DMS114 treated with DMSO at 0.1 percent for 48 hours (cell line): ENCODE data around the gene AFTPH.
"Not testable (repeated sequence)": the region's sequence is repeated elsewhere in the genome, so short reads cannot be mapped to it uniquely, and the experiment has no call there.

ENCODE experiments used
- DNase-seq: peaks from one replicate; lab custom pipeline; 2025; ENCODE audit not compliant: unreplicated experiment; lab: John Stamatoyannopoulos, UW

Gene AFTPH

DNA sequence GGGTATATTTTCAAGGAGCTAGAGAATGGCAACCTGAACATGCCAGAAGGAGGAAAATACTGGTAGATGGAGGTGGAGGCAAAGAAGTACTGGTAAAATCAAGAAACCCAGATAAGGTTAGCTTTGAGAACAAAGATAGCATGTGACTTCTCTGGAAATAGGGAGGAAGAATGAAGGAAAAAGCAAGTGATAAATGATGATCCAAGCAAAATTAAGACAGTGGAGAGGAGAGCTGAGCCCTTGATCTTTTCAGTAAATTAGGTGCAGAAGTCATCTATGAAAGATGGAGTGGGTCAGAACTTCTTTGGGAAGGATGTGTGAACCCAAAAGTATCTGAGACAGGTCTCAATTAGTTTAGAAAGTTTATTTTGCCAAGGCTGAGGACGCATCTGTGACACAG lies 25.7 kb upstream of the AFTPH start:
- DNase-seq = no peak

DNA sequence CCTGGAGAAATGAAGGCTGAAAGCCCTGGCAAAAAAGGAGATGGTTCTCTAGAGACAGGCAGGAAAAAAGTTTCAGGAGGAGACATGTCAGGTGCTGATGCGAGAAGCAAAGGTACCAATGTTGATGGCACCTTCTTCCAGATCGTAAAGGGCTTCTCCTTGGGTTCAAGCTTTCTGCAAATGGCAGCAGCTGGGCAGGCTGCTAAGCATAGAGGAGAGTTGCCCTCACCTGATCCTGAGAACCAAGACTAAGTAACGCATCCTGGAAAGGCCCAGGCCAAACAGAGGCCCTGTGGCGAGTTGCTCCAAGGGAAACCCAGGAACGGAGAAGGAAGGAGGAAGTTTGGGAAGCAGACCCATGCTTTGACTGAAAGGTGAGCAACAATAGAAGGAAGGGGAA lies 23.6 kb upstream of the AFTPH start:
- no peak for DNase-seq

DNA sequence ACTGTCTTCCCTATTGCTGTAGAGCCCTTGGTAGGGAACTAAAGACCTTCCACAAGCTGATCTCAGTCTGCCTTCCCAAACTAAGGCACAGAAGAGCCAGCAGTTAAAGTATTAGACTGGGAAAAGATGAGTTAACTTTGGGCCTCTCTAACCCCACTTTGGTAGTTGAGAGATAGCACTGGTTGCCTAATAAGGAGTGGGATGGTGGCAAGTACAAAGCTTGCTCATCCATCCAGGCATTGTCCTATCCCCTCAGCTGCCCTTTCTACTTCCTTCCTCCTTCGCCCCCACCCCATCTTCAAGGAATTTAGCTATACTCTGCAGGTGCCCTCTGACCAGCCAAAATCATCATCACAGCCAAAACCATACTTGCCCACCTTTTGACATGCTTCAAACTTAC lies 22.2 kb upstream of the AFTPH start:
- DNase-seq = no peak

DNA sequence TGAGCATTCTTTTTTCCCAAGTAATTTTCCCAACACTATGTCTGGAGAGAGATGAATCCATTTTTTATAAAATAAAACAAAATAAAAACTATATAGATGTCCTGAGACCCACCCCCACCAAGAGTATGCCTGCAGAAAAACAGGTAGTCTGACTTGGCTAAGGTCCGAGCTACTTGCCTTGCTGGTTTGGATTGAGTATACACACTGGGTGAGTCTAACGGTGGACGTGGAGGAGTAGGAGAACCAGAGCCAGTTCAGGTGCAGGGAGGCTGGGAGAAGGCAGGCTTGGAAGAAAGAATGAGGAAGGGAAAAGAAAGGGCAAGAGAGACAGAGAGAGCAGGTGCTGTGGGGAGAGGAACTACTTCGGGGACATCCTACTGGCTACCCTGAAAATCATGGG lies 21.3 kb upstream of the AFTPH start:
- DNase-seq = no peak

DNA sequence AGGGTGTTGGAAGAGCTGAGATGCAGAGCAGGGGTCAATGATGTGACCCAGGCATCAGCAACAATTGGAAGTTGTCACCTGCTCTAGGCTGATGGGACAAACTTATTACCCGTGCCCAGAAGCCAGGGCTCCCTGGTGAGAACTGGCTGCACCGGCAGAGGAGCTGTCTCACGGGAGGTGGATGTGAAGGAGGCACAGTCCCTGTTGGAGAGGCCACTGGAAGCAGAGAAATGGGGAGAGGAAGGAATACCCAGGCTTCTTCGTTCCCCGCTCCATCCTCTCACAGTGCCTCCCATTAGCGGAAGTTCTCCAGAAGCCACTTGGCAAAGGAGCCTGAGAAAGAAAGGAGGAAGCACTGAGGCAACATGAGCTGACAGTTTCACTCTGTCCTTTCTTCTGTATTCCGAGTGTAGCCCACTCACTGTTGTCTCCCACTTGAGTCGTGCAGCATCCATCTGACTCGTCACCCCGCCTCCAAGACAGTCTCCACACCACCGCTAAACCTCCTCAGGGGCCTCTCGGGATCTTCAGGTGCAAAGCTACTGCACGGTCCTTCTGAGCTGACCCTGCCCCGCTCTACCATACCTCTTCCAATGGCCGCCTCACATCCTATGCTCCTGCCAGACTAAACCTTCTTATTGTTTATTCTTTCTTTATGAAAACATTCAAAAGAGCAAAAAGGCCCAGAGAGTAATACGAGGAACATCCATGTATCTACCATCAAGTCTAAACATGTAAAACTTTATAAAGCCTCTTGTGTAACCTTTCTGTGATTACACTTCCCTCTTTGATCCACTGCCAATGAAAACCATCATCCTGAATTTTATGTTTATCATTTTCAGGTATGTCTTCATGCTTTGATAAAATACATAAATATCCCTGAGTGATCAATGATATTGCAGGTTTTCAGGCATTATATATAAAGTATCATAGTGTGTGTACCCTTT lies 19.1 kb upstream of the AFTPH start:
- DNase-seq = no peak

DNA sequence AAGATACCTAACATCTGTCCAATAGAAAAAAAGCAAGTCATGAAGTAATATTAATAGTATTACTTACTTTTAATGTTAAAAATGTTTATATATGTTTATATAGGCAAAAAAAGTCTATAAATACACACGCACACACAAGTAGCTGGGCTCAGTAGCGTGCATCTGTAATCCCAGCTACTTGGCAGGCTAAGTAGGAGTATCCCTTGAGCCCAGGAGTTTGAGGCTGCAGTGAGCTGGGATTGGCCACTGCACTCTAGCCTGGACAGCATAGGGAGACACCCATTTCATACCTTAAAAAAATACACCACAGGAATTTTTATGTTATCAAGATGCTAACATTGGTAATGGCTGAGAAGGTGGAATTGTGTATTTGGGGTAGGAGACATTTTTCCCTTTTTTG lies 17.4 kb upstream of the AFTPH start:
- DNase-seq = no peak

DNA sequence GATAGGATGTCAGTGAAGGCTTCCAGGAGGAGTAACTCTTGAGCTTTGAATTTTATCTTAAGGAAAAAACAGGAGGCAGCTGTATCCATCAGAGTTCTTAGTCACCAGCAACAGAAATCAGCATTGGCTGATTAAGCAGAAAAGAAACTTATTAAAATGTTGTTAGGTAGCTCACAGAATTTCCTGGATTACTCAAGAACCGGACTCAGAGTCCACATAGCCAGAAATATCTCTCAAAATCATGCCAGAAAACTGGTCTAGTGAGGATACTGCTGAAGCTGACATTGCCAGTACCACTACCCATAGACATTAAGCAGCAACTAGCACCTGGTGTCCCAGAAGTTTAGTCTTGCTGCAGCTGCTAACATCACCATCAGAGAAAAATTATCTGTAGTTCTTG lies 10.1 kb upstream of the AFTPH start:
- DNase-seq = no peak

DNA sequence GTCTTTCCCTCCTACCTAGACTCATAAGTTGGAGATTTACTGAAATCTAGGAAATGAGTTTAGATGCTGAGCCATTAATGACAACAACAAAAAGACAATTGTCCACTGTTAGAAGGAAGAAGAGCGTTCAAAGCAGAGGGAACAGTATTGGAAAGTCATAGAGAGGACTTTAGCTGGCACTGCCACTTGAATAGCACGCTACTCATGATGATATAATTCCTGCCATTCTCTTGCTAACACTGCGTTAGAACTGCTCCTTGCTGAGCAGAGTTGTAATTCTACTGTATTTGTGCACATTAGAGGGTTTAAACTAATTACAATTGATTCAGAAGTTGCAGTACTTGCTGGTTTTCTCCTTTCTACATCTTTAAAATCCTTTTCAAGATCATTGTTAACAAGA lies 9.0 kb upstream of the AFTPH start:
- DNase-seq = no peak

DNA sequence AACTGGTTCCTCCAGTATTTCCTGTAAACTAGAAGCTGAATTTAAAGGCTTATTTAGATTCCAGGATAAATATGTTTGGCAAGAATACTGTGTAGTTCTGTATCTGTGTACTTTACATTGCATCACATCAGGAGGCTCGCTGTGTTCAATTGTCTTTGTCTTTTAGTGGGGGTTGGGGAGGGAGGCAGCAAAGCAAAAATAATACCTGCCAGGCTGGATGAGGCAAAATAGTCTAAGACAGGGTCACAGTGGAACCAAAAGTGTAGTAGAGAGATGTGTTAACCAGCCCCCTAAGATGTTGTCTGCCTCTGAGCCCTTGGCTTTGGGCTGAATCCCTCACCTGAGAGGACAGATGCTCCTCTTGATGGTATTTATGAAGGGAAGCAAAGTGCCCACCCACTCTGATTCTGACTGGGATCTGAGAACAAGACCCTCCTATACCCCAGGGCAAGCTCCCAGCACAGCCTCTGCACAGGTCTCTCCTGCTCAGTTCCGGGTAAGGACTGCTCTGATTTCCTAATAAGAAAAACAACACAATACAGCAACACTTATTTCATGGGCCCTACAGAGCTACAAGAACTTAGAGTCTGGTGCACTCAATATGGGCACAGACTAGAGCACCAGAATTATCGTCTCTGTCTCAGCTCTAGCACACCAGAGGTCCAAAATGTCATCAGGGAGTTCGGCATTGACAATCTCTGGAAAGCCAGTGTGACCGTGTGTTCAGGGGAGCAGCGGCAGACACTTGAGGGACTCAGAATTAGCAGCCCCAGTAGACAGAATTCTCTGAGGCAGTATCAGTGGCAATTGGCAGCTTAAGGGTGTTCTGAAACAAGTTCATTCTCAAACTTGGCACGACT lies 7.2 kb upstream of the AFTPH start:
- no peak for DNase-seq

DNA sequence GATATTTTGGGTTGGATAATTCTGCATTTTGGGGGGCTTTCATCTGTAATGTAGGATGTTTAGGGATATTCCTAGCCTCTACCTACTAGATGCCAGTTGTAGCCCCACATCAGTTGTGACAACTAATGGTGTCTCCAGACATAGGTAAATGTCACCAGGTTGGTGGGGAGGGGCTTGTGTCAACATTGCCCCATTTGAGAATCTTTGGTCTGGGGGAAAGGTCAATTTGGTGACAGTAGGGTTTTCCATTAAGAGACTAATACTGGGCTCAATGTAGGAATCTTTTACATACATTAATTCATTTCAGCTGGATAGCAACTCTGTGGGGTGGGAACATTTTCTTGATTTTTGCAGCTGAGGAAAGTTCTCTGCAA lies 6.6 kb upstream of the AFTPH start:
- no peak for DNase-seq

DNA sequence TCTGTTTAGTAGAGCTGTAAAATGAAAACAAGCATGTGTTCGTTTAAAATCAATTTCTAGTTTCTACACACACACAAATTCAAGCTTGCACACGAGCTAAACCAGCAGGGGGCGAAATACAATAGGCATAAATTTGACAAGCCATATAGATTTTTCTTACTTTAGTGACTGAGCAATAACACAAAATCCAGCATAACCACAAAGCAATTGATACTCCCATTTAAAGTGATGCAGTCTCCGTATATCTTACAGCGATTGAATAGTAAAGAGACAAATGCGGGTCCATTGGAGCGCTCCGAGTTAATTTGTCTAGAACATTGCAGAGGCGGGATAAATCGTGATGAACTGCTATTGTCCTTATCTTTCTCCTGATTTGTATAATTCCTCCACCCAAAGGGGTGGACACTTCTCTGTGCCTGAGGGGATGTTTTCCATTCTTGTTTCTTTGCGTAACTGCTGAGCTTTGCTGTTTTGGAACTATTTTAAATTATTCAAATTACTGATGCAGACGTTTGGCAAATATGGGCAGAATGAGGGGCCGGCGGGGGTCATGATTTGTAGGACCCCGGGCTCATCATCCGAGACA lies 1.2 kb upstream of the AFTPH start:
- DNase-seq = peak; percentile 63

DNA sequence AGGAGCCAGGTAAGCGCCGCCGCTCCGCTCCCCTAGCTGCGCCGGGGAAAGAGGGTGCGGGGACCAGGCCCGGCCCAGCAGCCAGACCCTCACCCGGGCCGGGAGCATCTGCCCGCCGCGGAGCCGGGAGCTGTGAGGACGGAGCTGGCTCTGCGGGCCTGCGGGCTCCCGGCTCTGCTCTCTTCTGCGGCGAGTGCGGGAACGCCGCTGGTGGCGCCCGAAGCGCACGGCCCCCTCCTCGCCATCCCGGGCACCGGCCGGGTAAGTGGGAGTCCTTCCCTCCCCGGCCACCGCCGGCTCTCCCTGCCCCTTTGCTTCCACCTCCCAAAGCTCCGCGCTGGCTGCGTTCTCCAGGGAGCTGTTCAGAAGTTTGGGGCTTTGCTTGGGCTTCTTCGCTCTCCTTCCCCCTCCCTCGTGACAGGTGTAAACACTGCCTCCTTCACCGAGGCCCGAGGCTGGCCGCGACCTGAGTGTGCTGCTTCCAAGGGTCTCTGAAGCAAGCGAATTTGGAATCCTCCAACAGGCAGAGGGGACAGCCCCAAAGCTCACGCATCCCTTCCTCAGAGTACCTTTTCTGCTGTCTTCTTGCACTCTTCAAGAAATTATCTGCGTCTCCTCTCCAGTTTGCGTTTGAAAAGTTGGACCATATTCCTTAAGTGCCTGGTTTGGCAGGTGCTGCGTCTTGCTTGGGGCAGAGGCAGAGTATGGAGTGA lies 632 bp downstream of the AFTPH start:
- DNase-seq = no peak

DNA sequence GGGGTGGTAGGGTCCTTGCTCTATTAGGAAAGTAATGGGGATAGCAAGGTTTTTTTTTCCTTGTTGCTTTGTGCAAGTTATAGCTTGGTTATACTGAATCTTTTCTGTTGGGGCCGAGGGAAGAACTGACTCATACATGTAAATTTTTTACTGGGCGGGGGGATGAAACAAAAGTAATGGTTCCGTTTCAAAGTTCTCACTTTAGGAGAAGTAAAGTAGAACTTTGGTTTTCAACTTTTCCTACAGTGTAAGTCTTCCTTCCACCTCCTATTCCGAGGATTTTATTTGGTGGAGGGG lies 1.1 kb downstream of the AFTPH start:
- DNase-seq = no peak

DNA sequence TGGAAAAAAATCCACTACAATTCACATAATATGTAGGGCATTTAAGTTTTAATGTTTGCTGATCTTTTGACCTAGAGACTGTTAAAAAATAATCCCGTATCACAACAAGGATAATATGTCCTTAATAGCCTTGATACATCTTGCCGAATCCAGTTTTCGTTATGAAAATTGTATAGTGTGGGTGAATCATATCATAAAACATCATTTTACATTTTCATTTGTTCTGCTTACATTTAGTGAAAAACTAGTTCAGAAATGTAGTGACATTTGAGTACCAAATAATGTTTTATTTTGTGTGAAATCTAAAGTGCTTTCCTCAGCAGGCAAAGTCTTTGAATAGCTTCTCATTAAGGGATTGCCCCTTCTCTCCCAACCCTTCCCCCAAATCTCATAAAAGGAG lies 1.9 kb downstream of the AFTPH start:
- no peak for DNase-seq

DNA sequence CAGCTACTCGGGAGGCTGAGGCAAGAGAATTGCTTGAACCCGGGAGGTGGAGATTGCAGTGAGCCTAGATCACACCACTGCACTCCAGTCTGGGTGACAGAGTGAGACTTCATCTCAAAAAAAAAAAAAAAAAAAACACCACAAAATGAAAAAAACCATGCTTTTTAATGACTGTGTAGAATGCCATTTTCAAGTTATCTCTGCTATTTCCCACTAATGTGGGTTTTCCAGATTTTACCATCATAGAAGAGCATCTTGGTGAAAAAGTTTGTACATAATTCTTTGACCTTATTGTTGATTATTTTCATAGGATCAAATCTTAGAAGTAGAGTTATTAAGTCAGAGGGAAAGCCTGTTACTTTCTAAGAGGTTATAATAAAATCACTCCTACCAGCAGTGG lies 6.8 kb downstream of the AFTPH start:
- not testable (repeated sequence) for DNase-seq

DNA sequence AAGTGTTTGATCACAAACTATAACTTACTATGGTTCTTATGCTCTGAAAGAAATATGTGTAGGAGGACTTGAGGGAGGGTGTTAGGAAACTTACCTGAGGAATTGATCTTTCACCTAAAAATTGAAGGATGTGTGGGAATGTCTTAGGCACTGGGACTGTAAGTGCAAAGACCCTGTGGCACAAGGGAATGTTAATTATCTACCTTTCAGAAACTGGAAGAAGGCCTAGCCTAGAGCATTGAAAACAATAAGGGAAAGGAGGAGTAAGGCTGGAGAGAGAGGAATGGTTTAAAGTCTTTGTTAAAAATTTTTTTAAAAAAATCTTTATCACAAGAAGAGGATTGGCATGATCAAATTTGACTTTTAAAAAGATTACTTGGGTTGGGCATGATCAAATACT lies 7.9 kb downstream of the AFTPH start:
- no peak for DNase-seq

DNA sequence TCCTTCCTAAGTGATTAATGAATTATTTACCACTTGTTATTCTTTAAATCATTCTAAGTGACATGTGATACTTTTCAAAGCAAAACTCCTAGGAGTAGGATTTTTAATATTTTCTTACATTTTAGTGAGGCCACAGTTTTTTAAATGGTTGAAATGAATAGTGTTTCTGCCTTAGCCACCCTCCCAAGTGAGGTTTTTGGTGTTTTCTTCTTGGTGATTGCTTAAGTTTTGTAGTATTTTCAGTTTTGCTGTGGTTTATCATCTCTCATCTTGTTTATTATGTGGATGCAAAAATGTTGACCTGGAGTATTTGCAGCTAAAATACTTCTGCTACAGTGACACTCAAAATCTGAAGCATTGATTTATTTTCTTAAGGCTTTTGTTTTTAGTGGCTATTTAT lies 9.8 kb downstream of the AFTPH start:
- DNase-seq = no peak

DNA sequence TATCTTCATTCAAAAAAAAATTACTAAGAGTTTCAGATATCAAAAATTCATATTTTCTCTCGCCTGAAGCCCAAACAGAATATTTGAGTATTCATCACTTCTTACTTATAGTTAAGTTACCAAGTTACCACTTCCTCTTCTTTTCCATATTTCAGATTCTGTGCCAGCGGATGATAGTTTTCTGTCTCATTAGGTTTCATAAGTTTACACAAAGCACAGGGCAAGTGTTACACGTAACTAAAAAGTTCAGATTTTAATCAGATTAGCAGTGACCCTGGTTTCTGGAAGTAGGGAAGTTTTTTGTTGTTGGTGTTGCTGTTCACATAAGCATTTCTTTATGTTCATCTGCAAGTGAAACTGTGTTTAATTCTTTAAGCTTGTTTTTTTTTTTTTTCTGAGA lies 10.2 kb downstream of the AFTPH start:
- DNase-seq = no peak

DNA sequence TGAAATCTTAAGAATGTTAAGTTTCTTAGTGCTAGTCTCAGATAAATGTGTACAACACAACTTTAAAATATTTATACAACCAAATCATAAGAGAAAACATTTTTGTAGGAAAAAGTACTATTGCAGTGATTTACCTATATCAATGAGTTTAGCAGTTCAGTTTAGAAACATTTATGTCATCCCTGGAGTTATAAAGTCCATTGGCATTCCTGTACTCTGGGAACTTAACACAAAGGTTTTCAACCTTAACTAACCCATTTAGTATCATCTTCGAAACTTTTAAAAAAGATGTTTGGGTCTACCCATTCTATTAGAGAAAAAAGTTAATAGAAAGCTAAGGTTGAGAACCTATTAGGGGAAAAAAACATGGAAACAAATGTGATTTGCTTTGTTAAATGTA lies 10.9 kb downstream of the AFTPH start:
- DNase-seq = no peak

DNA sequence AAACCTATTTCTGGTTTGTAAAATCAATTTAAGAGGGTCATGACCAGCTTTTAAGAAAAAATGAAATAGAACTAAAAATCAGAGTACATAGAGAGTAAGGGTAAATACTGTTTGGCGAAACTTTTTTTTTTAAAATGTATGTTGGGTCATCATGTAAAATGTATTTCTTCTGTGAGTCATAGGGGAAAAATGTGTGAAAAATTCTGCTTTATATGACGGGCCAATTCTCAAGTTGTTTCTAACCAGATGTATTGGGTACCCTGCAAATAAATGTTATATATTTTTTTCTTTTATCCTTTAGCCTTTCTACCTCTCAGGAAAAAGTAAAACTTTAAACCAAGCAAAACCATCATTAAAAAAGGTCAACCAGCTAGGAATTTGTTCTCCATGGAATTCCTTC lies 13.9 kb downstream of the AFTPH start:
- no peak for DNase-seq

DNA sequence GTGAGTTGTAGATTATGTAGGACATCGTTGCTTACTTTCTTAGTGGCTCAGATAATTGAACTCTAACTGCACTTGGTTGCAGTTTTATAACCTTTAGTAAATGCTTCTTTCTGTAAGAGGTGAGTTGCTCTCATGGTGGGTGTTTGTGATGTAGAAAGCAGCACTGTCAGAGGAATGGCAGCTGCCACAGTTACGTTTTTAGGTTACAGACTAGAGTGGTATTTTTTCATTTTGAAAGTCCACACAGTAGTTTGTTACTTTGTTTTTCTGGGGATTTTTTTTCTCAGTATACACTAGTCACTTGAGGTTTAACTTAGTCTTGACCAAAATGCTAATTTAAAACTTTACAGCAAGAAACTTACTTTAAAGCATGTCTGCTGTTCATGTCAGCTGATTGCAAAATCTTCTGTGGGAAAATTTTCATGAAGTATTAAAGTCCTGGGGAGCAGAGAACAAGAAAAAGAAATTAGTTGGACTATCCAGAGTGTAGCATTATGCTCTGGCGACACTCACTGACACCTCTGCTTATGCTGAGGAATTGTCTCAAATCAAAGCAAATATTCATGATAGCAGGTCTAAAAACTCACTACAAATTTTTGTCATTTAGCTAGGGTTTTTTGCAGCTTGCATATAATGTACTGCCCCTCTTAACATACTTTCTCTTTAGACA lies 14.8 kb downstream of the AFTPH start:
- no peak for DNase-seq
